ENCODE data around the gene DAP.

The DAP gene

GRCh38 chr5:10712574-10713366 lies 48.3 kb downstream of the DAP start:
- H3K4me3 ChIP-seq (replicated peaks; ENCODE audit: low read depth, low read length), result no peak overlapping the region
- TF ChIP-seq CTCF (IDR thresholded peaks at IDR 0.05; ENCODE audit: low read length, missing control alignments), result no peak

GRCh38 chr5:10711562-10711961 lies 49.5 kb downstream of the DAP start:
- H3K4me3 ChIP-seq (replicated peaks; ENCODE audit: low read depth, low read length), result no peak overlapping the region
- DNase-seq (ENCODE audit: low read depth), result no peak
- TF ChIP-seq CTCF (IDR thresholded peaks at IDR 0.05; ENCODE audit: low read length, missing control alignments), result no peak

More at GRCh38 chr5:10712574-10713366, 48.3 kb downstream of the DAP start:
- DNase-seq (ENCODE audit: low read depth), result no peak

- DNase-seq (ENCODE audit: low read depth), result no peak
- H3K4me3 ChIP-seq (replicated peaks; ENCODE audit: low read depth, low read length), result no peak overlapping the region
- TF ChIP-seq CTCF (IDR thresholded peaks at IDR 0.05; ENCODE audit: low read length, missing control alignments), result no peak
Observed at GRCh38 chr5:10710513-10711128, 50.4 kb downstream of the DAP start.

- no peak overlapping the region for H3K4me3 ChIP-seq (replicated peaks; ENCODE audit: low read depth, low read length)
- TF ChIP-seq CTCF (IDR thresholded peaks at IDR 0.05; ENCODE audit: low read length, missing control alignments), result no peak
- no peak for DNase-seq (ENCODE audit: low read depth)
Observed at GRCh38 chr5:10709933-10710332, 51.1 kb downstream of the DAP start.

- DNase-seq (ENCODE audit: low read depth), result no peak
- TF ChIP-seq CTCF (IDR thresholded peaks at IDR 0.05; ENCODE audit: low read length, missing control alignments), result no peak
Observed at GRCh38 chr5:10709409-10709808, 51.6 kb downstream of the DAP start.

GRCh38 chr5:10708189-10708944 lies 52.7 kb downstream of the DAP start:
- H3K4me3 ChIP-seq (replicated peaks; ENCODE audit: low read depth, low read length), result no peak overlapping the region
- DNase-seq (ENCODE audit: low read depth), result no peak
- TF ChIP-seq CTCF (IDR thresholded peaks at IDR 0.05; ENCODE audit: low read length, missing control alignments), result no peak

More at GRCh38 chr5:10709409-10709808, 51.6 kb downstream of the DAP start:
- H3K4me3 ChIP-seq (replicated peaks; ENCODE audit: low read depth, low read length), result no peak overlapping the region
